OCI-M2 (cell line): ENCODE results near the gene MPEG1.

Experiments used
- DNase-seq: peaks from one replicate; lab custom pipeline; 2025; ENCODE audit not compliant: unreplicated experiment; lab: John Stamatoyannopoulos, UW

MPEG1 gene

GRCh38 chr11:59219836-59220235, 7.1 kb upstream of the MPEG1 start:
- no peak for DNase-seq

GRCh38 chr11:59218893-59219292, 6.2 kb upstream of the MPEG1 start:
- no peak for DNase-seq

GRCh38 chr11:59218319-59218718, 5.6 kb upstream of the MPEG1 start:
- DNase-seq, result no peak

- no peak for DNase-seq
These were observed 4.2 kb upstream of the MPEG1 start for GRCh38 chr11:59216641-59217564.

GRCh38 chr11:59214141-59214893, 1.6 kb upstream of the MPEG1 start:
- DNase-seq, result no peak

GRCh38 chr11:59212222-59212621, 505 bp downstream of the MPEG1 start:
- DNase-seq, result no peak

- no peak for DNase-seq
These were observed 3.8 kb downstream of the MPEG1 start for GRCh38 chr11:59208956-59209355.

- DNase-seq, result no peak
These were observed 4.7 kb downstream of the MPEG1 start for GRCh38 chr11:59207988-59208451.

- no peak for DNase-seq
These were observed 6.1 kb downstream of the MPEG1 start for GRCh38 chr11:59206635-59207034.

GRCh38 chr11:59205648-59206047, 7.1 kb downstream of the MPEG1 start:
- no peak for DNase-seq

GRCh38 chr11:59204746-59205145, 8.0 kb downstream of the MPEG1 start:
- no peak for DNase-seq

GRCh38 chr11:59201353-59201752, 11.4 kb downstream of the MPEG1 start:
- no peak for DNase-seq

GRCh38 chr11:59200423-59200746, 12.3 kb downstream of the MPEG1 start:
- no peak for DNase-seq

- no peak for DNase-seq
These were observed 12.9 kb downstream of the MPEG1 start for GRCh38 chr11:59199546-59200422.

GRCh38 chr11:59198726-59199125, 14.0 kb downstream of the MPEG1 start:
- DNase-seq, result no peak

- DNase-seq, result no peak
These were observed 14.7 kb downstream of the MPEG1 start for GRCh38 chr11:59197991-59198390.

GRCh38 chr11:59196777-59197176, 15.9 kb downstream of the MPEG1 start:
- DNase-seq, result no peak

GRCh38 chr11:59195586-59195985, 17.1 kb downstream of the MPEG1 start:
- no peak for DNase-seq

GRCh38 chr11:59193587-59194130, 19.1 kb downstream of the MPEG1 start:
- no peak for DNase-seq

- DNase-seq, result no peak
These were observed 20.2 kb downstream of the MPEG1 start for GRCh38 chr11:59192446-59193020.

GRCh38 chr11:59191890-59192289, 20.8 kb downstream of the MPEG1 start:
- no peak for DNase-seq
